Ishikawa (cell line): Measurements from ENCODE around the gene ANKRD28.

ENCODE experiments used
- CREB1 ChIP-seq: IDR thresholded peaks from 2 replicates; pipeline ENCODE4 v1.6.1; 2012; ENCODE audit warnings: low read depth
- EP300 ChIP-seq: IDR thresholded peaks from 2 replicates; pipeline ENCODE4 v1.6.1; 2012; ENCODE audit warnings: borderline replicate concordance
- NFIC ChIP-seq: IDR thresholded peaks from 2 replicates; pipeline ENCODE4 v1.6.1; 2012
- TAF1 ChIP-seq: IDR thresholded peaks from 2 replicates; pipeline ENCODE4 v1.6.1; 2012; ENCODE audit warnings: low read depth, mild to moderate bottlenecking
- TCF12 ChIP-seq: IDR thresholded peaks from 2 replicates; pipeline ENCODE4 v1.6.1; 2012; ENCODE audit warnings: low read depth

GRCh38 chr3:15685927-15686326 is 111.9 kb downstream of the ANKRD28 start:
- TF ChIP-seq EP300, result no peak
- no peak for TF ChIP-seq TCF12
- TF ChIP-seq CREB1, result no peak
- TF ChIP-seq NFIC, result no peak
- no peak for TF ChIP-seq TAF1
